T-helper 9 cell (primary cell): Measurements from ENCODE around the gene HINFP.
"Not testable (repeated sequence)": the region's sequence is repeated elsewhere in the genome, so short reads cannot be mapped to it uniquely, and the experiment has no call there.

Experiments
- DNase-seq: peaks from one replicate; pipeline ENCODE4 v3.0.0-alpha.2; 2020

The HINFP gene

GRCh38 chr11:119100246-119100970 is 21.0 kb upstream of the HINFP start:
- no peak for DNase-seq

- no peak for DNase-seq
Observed at GRCh38 chr11:119100994-119101758, 20.2 kb upstream of the HINFP start.

GRCh38 chr11:119101759-119102423 is 19.5 kb upstream of the HINFP start, which contains the start of gene DPAGT1:
TSS of gene DPAGT1 (minus strand) at chr11:119101853. CDS start at chr11:119101655, 198 bp downstream.
- DNase-seq: peak; percentile 76

GRCh38 chr11:119103161-119103664 is 18.2 kb upstream of the HINFP start:
- not testable (repeated sequence) for DNase-seq

- no peak for DNase-seq
Observed at GRCh38 chr11:119103793-119104192, 17.6 kb upstream of the HINFP start.

- DNase-seq: peak; percentile 82
Observed at GRCh38 chr11:119106564-119107537, 14.5 kb upstream of the HINFP start, which contains the start of gene C2CD2L. TSS of gene C2CD2L (plus strand) at chr11:119107344. CDS start at chr11:119107742, 398 bp downstream.

- DNase-seq: no peak
Observed at GRCh38 chr11:119107538-119108145, 13.7 kb upstream of the HINFP start.

- no peak for DNase-seq
Observed at GRCh38 chr11:119108146-119108856, 13.1 kb upstream of the HINFP start.

GRCh38 chr11:119108857-119109221 is 12.5 kb upstream of the HINFP start:
- DNase-seq: no peak

- DNase-seq: no peak
Observed at GRCh38 chr11:119109843-119110242, 11.5 kb upstream of the HINFP start.

- no peak for DNase-seq
Observed at GRCh38 chr11:119110439-119110838, 10.9 kb upstream of the HINFP start.

GRCh38 chr11:119111361-119111925 is 9.9 kb upstream of the HINFP start:
- no peak for DNase-seq

GRCh38 chr11:119112314-119113020 is 8.9 kb upstream of the HINFP start:
- no peak for DNase-seq

GRCh38 chr11:119113716-119114115 is 7.7 kb upstream of the HINFP start:
- no peak for DNase-seq

GRCh38 chr11:119114351-119114750 is 7.0 kb upstream of the HINFP start:
- DNase-seq: no peak

GRCh38 chr11:119115484-119116234 is 5.7 kb upstream of the HINFP start:
- no peak for DNase-seq

GRCh38 chr11:119116235-119116594 is 5.2 kb upstream of the HINFP start:
- DNase-seq: no peak

GRCh38 chr11:119116601-119117000 is 4.8 kb upstream of the HINFP start:
- no peak for DNase-seq
